HG02571 (cell line): ENCODE data around the gene NTNG1.

Experiments
- ATAC-seq: cut with Tn5 transposase; IDR thresholded peaks from one replicate; pipeline ENCODE4 v1.9.1; 2021; ENCODE audit warnings: mild to moderate bottlenecking, moderate library complexity; ENCODE audit not compliant: unreplicated experiment

The NTNG1 gene

GRCh38 chr1:107389410-107390396 is 248.9 kb downstream of the NTNG1 start:
- no peak for ATAC-seq

- no peak for ATAC-seq
These were observed 253.5 kb downstream of the NTNG1 start for GRCh38 chr1:107394301-107394700.

GRCh38 chr1:107401704-107402103 is 260.9 kb downstream of the NTNG1 start:
- ATAC-seq = no peak

- no peak for ATAC-seq
These were observed 263.9 kb downstream of the NTNG1 start for GRCh38 chr1:107404756-107405155.

GRCh38 chr1:107405236-107405635 is 264.4 kb downstream of the NTNG1 start:
- ATAC-seq = no peak

GRCh38 chr1:107407011-107407410 is 266.2 kb downstream of the NTNG1 start:
- no peak for ATAC-seq

- no peak for ATAC-seq
These were observed 272.7 kb downstream of the NTNG1 start for GRCh38 chr1:107413546-107413945.

- no peak for ATAC-seq
These were observed 273.1 kb downstream of the NTNG1 start for GRCh38 chr1:107413951-107414350.

GRCh38 chr1:107414550-107414949 is 273.7 kb downstream of the NTNG1 start:
- no peak for ATAC-seq

- no peak for ATAC-seq
These were observed 274.4 kb downstream of the NTNG1 start for GRCh38 chr1:107415241-107415640.

- no peak for ATAC-seq
These were observed 278.2 kb downstream of the NTNG1 start for GRCh38 chr1:107419003-107419402.

GRCh38 chr1:107422901-107423300 is 282.1 kb downstream of the NTNG1 start:
- no peak for ATAC-seq

- peak; percentile 78 for ATAC-seq
These were observed 289.8 kb downstream of the NTNG1 start for GRCh38 chr1:107430540-107431228.

- ATAC-seq = no peak
These were observed 291.3 kb downstream of the NTNG1 start for GRCh38 chr1:107432108-107432507.

GRCh38 chr1:107433068-107433467 is 292.2 kb downstream of the NTNG1 start:
- no peak for ATAC-seq

- ATAC-seq = no peak
These were observed 293.0 kb downstream of the NTNG1 start for GRCh38 chr1:107433635-107434360.

GRCh38 chr1:107434361-107434693 is 293.5 kb downstream of the NTNG1 start:
- no peak for ATAC-seq

- no peak for ATAC-seq
These were observed 295.9 kb downstream of the NTNG1 start for GRCh38 chr1:107436552-107437241.

GRCh38 chr1:107439567-107439966 is 298.7 kb downstream of the NTNG1 start:
- no peak for ATAC-seq

- no peak for ATAC-seq
These were observed 301.7 kb downstream of the NTNG1 start for GRCh38 chr1:107442551-107442950.

- no peak for ATAC-seq
These were observed 302.2 kb downstream of the NTNG1 start for GRCh38 chr1:107443027-107443426.
